HG02678 (cell line): ENCODE data around the gene TMCC2.

ENCODE experiments used
- ATAC-seq: cut with Tn5 transposase; IDR thresholded peaks from one replicate; pipeline ENCODE4 v1.9.1; 2021; ENCODE audit warnings: mild to moderate bottlenecking, moderate library complexity; ENCODE audit not compliant: unreplicated experiment

TMCC2 gene

DNA sequence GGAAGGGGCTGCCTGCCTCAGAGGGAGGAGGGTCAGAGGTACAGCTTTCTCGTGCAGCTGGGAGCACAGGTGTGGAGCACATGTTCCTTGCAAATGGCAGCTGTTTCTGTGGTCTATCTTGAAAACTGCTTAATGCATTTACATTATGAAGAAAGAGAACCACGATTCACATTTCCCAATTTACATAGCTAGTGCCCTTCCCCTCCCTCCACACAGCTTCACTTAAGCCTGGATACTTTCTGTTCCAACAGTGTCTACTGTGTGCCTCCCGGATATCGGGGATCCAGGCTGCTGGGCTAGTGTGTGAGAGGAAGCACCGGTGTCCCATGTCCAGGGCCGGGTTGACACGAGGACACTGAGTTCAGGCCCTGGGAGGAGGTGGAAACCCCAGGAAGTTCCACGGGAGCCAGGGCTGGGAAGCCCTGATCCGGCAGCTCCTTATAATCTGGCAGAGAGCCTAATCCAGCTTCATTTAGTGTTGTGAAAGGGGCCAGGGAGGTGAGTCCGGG lies 31.6 kb downstream of the TMCC2 start:
- ATAC-seq: no peak

DNA sequence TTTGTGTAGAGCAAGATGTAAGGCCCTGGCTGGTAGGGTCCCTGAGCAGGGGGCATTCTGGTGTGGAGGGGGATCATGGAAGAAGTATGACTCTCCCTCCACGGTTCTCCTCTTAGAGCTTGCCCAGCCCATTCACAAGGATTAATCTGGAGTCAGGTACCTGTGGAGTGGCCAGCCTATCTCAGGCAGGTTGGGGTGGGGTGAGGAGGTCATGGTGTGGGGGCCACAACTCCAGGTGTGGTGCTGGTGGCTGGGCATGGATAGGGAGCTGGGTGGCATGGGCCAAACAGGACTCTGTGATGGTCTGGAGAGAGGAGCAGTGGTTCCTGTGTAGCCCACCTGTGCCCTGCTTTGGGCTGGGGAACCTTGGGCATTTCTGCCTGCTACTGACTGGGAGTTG lies 32.3 kb downstream of the TMCC2 start:
- no peak for ATAC-seq

GRCh38 chr1:205260948-205261732 lies 33.4 kb downstream of the TMCC2 start:
- ATAC-seq: no peak

DNA sequence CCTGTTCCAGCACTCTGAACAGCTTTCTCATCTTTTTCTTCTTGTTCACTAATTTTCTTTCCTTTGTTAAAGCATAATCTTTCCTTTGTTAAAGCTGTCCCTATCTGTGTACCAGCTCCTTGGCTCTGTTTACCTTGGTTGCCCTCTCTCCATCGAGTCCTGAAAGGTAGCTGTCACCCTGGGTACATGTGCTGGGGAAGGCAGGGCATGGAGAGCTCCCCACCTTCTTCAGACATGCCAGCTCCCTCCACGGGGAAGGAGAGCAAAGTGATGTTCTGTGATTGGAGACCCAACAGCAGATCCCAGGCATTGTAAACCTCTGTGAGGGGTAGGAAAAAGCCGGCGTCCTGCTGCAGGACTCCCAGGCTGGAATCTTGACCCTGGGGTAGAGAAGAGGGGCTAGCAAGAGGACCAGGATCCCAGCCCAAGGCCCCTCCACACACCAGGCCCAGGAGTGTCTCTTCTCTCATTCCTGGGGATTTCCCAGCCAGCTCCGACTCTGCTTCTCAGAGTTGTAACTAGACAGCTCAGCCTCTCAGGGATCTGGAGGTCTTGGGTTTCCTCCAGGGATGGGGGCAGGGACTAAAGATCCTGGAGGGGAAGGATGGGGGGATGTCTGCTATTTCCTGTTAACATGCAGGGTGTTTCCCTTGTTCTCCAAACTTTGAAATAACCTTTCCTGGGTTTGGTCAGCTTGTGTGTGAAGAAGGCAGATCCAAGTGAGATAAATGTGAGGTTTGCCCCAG lies 34.4 kb downstream of the TMCC2 start:
- ATAC-seq: no peak

DNA sequence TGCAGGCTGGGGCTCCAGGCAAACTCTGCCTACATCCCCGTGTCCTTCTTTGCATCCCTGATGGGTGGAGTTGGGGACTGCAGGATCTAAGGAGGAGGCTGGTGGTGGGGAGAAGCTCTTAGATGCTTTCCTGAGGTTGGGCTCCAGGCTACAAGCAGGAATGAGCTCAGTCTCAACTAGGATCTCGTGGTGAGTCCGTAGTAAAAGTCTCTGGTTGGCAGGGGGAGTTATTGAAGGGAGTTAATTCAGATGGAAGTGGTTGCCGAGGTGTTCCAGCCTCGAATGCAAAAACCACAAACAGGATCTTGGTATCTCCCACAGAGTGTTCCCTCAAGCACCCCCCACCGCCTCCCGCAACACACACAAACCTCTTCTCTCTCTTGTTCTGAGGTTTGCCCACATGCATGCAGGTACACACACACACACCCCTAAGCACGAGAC lies 35.0 kb downstream of the TMCC2 start:
- no peak for ATAC-seq

DNA sequence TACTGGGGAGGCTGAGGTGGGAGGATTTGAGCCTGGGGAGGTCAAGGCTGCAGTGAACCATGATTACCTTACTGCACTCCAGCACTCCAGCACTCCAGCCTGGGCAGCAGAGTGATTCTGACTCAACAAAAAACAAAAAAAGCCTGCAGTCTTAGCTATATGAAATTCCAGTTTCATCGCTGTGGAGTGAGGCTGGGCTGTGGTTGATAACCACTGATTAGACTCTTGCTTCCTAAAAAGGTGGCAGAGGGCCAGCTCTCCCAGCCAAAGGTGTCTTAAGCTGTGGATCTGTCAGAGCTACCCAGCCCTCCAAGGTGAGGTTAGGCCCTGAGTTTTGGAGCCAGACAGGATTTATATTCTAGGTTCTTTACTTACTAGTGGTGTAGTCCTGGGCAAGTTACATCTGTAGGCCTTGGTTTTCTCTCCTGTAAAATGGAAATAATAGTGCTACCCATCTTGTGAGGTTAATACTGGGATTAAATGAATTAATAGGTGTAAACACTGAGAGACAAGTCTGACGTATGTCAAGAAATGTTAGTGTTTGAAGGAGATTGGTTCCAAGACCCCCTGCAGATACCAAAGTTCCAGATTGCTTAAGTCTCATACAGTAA lies 35.9 kb downstream of the TMCC2 start:
- ATAC-seq: no peak

GRCh38 chr1:205266611-205267305 lies 39.0 kb downstream of the TMCC2 start:
- ATAC-seq: no peak

- ATAC-seq: no peak
These were observed 39.7 kb downstream of the TMCC2 start for GRCh38 chr1:205267306-205267902.

DNA sequence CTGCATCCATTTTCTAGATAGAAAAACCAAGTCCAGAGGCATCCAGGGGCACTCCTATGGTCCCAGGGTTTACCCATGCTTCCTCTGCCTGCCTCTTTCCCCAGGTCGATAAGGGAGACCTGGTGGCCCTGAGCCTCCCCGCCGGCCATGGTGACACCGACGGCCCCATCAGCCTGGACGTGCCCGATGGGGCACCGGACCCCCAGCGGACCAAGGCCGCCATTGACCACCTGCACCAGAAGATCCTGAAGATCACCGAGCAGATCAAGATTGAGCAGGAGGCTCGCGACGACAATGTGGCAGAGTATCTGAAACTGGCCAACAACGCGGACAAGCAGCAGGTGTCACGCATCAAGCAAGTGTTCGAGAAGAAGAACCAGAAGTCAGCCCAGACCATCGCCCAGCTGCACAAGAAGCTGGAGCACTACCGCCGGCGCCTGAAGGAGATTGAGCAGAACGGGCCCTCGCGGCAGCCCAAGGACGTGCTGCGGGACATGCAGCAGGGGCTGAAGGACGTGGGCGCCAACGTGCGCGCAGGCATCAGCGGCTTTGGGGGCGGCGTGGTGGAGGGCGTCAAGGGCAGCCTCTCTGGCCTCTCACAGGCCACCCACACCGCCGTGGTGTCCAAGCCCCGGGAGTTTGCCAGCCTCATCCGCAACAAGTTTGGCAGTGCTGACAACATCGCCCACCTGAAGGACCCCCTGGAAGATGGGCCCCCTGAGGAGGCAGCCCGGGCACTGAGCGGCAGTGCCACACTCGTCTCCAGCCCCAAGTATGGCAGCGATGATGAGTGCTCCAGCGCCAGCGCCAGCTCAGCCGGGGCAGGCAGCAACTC lies 41.3 kb downstream of the TMCC2 start:
- no peak for ATAC-seq

DNA sequence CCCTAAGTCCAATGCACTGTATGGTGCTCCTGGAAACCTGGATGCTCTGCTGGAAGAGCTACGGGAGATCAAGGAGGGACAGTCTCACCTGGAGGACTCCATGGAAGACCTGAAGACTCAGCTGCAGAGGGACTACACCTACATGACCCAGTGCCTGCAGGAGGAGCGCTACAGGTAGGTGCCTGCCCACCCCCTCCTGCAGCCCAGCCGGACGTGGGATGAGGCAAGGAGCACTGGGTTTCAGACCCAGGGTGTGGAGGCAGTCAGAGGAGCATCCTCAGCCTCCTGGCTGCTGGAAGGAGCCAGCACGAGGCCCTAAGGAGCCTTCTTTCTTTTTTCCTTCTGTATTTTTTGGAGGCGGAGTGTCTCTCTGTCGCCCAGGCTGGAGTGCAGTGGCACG lies 42.0 kb downstream of the TMCC2 start:
- ATAC-seq: no peak

DNA sequence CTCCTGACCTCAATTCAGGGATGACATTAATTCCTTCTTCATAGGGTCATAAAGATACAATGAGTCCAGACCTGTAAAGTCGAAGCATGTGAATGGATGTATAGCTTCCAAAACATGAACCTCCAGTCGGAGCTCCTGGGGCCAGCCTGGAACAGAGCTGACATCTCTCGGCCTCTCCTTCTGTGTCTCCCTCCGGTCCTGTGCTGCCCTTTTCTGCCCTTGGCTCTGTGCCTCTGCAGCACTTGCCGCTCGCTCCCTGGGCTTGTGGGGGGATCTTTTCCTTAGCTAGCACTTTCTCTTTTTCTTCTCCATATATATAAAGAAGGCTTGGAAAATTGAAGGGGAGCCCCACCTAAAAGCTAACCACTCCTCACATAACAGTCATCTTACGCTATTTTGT lies 42.5 kb downstream of the TMCC2 start:
- ATAC-seq: no peak

DNA sequence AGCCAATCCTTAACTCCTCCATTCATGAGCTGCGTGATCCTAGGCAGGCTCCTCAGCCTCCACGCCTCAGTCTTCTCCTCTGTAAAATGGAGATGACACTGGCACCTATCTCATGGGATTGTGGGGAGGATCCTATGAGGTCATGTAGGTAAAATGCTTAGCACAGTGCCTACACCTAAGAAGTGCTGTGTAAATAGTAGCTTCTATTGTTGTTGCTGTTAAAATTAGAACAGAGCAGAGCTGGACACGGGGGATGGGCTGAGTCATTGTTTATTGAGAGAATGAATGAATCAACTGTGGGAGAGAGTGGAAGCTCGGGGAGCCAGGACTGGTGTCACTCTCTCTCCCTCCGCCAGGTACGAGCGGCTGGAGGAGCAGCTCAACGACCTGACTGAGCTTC lies 43.0 kb downstream of the TMCC2 start:
- ATAC-seq: no peak

- no peak for ATAC-seq
These were observed 43.5 kb downstream of the TMCC2 start for GRCh38 chr1:205271277-205271676.

DNA sequence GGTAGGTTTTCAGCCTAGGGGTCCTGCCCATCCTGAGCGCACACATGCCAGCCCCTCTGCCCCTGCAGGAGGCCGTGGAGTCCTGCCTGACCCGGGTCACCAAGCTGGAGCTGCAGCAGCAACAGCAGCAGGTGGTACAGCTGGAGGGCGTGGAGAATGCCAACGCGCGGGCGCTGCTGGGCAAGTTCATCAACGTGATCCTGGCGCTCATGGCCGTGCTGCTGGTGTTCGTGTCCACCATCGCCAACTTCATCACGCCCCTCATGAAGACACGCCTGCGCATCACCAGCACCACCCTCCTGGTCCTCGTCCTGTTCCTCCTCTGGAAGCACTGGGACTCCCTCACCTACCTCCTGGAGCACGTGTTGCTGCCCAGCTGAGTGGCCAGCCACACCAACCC lies 44.0 kb downstream of the TMCC2 start:
- no peak for ATAC-seq

- no peak for ATAC-seq
These were observed 44.8 kb downstream of the TMCC2 start for GRCh38 chr1:205272536-205272935.

GRCh38 chr1:205273551-205273982 lies 45.8 kb downstream of the TMCC2 start:
- ATAC-seq: peak; percentile 78

GRCh38 chr1:205274041-205274691 lies 46.4 kb downstream of the TMCC2 start:
- no peak for ATAC-seq

DNA sequence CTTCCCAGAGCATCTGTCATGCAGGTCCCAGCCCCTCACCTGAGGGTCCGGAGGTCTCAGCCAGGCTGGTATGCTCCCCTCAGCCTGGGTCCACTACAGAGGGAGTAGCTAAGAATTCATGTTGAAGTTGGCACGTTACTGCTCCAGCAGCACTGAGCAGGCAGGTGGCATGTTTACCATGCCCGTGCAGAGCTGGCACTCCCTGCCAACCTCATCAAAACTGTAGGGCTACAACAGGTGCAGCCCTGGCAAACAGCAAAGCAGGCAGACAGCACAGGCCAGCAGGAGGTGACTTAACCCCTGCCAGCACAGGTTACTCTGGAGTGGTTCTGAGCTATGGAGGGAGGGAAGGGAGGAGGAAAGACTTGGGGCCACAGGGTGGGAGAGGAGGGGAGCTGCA lies 47.4 kb downstream of the TMCC2 start:
- no peak for ATAC-seq
